ENCODE measurements around the gene CSF3. TPM values are rescaled to one million over a fixed set of nuclear protein-coding genes. Genes with fewer than 3 reads are reported as not detected.

The CSF3 gene
- total and polyA plus RNA-seq, 2 of the 13 experiments (the other 11 are each of a cell fraction or from before 2014, with no cell fraction given) = 0.09 TPM; not detected in 1

DNA sequence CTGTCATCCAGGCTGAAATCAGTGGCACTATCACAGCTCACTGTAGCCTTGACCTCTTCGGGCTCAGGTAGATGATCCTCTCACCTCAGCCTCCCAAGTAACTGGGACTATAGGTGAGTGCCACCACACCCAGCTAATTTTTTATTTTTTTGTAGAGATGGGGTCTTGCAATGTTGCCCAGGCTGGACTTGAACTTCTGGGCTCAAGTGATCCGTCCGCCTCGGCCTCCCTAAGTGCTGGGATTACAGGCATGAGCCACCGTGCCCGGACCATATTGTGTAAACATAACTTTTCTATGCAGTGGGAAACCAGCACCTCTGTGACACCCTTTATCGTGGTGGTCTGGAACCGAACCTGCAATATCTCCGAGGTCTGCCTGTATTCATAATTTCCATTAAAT lies 11.2 kb upstream of the CSF3 start:
- Histone ChIP-seq H2AFZ (ENCODE audit: low read length) (no peak overlapping the region), H3K4me2 (ENCODE audit: low read depth, low read length) (peak overlapping the region; percentile 64), H3K36me3 (replicated peaks in 1 of 2; ENCODE audit: control insufficient read depth in 1 of 2, insufficient read depth in 2 of 2, low read length in 2 of 2) (no peaks in the 10 kb centered on the region), H3K9ac (ENCODE audit: insufficient read depth, low read depth, low read length) (0 out of 2 replicates have a peak overlapping the region, but pooled peaks have one; percentile 3), H3K27me3 (ENCODE audit: control insufficient read depth in 1 of 2, insufficient read depth in 2 of 2, low read length in 2 of 2) (no peaks in the 10 kb centered on the region), H3K79me2 (ENCODE audit: insufficient read depth, low read length) (no peaks in the 10 kb centered on the region), H3K4me1 (ENCODE audit: insufficient read depth, low read length) (peaks cover 20% of the 10 kb centered on the region), H3K4me3 (replicated peaks in 1 of 3; ENCODE audit: insufficient read depth in 1 of 3, low read depth in 2 of 3, low read length in 3 of 3) (no peak overlapping the region), H3K9me3 (ENCODE audit: low read length) (no peaks in the 10 kb centered on the region), H3K27ac (ENCODE audit: extremely low read length, insufficient read depth, low read length) (no peak overlapping the region), H4K20me1 (ENCODE audit: insufficient read depth, low read length) (no peaks in the 10 kb centered on the region)
- ChIA-PET CTCF (ENCODE audit: low intra/inter-chr PET ratio, low total read pairs) (no interaction called here), POLR2A (no interaction called here)
- DNase-seq (ENCODE audit: low spot score) (no peak), ATAC-seq (no peak; the same call in 2 of the 3 replicates), FAIRE-seq (no peak)
- TF ChIP-seq, protein P1, sequence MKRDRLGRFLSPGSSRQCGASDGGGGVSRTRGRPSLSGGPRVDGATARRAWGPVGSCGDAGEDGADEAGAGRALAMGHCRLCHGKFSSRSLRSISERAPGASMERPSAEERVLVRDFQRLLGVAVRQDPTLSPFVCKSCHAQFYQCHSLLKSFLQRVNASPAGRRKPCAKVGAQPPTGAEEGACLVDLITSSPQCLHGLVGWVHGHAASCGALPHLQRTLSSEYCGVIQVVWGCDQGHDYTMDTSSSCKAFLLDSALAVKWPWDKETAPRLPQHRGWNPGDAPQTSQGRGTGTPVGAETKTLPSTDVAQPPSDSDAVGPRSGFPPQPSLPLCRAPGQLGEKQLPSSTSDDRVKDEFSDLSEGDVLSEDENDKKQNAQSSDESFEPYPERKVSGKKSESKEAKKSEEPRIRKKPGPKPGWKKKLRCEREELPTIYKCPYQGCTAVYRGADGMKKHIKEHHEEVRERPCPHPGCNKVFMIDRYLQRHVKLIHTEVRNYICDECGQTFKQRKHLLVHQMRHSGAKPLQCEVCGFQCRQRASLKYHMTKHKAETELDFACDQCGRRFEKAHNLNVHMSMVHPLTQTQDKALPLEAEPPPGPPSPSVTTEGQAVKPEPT (CRISPR knock-in tag; IDR thresholded peaks at IDR 0.05; ENCODE audit: low read depth) = no peak
- no peak for TF ChIP-seq ZNF572 (CRISPR knock-in tag; IDR thresholded peaks at IDR 0.05)
- no peak for TF ChIP-seq RAD51 (IDR thresholded peaks at IDR 0.05; ENCODE audit: borderline replicate concordance)
- TF ChIP-seq, protein P2, sequence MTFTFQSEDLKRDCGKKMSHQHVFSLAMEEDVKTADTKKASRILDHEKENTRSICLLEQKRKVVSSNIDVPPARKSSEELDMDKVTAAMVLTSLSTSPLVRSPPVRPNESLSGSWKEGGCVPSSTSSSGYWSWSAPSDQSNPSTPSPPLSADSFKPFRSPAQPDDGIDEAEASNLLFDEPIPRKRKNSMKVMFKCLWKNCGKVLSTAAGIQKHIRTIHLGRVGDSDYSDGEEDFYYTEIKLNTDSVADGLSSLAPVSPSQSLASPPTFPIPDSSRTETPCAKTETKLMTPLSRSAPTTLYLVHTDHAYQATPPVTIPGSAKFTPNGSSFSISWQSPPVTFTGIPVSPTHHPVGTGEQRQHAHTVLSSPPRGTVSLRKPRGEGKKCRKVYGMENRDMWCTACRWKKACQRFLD (CRISPR knock-in tag; IDR thresholded peaks at IDR 0.05; ENCODE audit: borderline replicate concordance) = no peak
- TF ChIP-seq, protein P3, sequence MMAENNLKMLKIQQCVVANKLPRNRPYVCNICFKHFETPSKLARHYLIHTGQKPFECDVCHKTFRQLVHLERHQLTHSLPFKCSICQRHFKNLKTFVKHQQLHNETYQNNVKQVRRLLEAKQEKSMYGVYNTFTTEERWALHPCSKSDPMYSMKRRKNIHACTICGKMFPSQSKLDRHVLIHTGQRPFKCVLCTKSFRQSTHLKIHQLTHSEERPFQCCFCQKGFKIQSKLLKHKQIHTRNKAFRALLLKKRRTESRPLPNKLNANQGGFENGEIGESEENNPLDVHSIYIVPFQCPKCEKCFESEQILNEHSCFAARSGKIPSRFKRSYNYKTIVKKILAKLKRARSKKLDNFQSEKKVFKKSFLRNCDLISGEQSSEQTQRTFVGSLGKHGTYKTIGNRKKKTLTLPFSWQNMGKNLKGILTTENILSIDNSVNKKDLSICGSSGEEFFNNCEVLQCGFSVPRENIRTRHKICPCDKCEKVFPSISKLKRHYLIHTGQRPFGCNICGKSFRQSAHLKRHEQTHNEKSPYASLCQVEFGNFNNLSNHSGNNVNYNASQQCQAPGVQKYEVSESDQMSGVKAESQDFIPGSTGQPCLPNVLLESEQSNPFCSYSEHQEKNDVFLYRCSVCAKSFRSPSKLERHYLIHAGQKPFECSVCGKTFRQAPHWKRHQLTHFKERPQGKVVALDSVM (CRISPR knock-in tag; IDR thresholded peaks at IDR 0.05) = 0 out of 2 replicates have a peak, but pooled peaks have one; percentile 23
- TF ChIP-seq, protein P4, sequence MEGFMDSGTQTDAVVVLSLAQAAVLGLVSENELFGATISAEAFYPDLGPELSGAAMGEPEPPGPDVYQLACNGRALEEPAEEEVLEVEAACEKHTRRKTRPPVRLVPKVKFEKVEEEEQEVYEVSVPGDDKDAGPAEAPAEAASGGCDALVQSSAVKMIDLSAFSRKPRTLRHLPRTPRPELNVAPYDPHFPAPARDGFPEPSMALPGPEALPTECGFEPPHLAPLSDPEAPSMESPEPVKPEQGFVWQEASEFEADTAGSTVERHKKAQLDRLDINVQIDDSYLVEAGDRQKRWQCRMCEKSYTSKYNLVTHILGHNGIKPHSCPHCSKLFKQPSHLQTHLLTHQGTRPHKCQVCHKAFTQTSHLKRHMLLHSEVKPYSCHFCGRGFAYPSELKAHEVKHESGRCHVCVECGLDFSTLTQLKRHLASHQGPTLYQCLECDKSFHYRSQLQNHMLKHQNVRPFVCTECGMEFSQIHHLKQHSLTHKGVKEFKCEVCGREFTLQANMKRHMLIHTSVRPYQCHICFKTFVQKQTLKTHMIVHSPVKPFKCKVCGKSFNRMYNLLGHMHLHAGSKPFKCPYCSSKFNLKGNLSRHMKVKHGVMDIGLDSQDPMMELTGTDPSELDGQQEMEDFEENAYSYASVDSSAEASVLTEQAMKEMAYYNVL (CRISPR knock-in tag; IDR thresholded peaks at IDR 0.05; ENCODE audit: borderline replicate concordance) = no peak
- no peak for TF ChIP-seq ZNF724P (CRISPR knock-in tag; IDR thresholded peaks at IDR 0.05; ENCODE audit: borderline replicate concordance)
- TF ChIP-seq ZBTB7A (CRISPR knock-in tag; IDR thresholded peaks at IDR 0.05) = no peak
- TF ChIP-seq IRX3 (CRISPR knock-in tag; IDR thresholded peaks at IDR 0.05; ENCODE audit: borderline replicate concordance, low read depth) = no peak
- TF ChIP-seq ZMYM3 (CRISPR knock-in tag; IDR thresholded peaks at IDR 0.05) = 0 out of 2 replicates have a peak, but pooled peaks have one; percentile 43
- TF ChIP-seq ZNF121 (CRISPR knock-in tag; IDR thresholded peaks at IDR 0.05) = peak; percentile 96
- TF ChIP-seq JDP2 (CRISPR knock-in tag; IDR thresholded peaks at IDR 0.05; ENCODE audit: borderline replicate concordance) = no peak
- TF ChIP-seq RBFOX2 (IDR thresholded peaks at IDR 0.05; ENCODE audit: low read depth, low read length) = no peak
- peak; percentile 31; the same call in 1 of the 2 replicates for TF ChIP-seq ZNF501 (CRISPR knock-in tag; IDR thresholded peaks at IDR 0.05)
- peak; percentile 20 for TF ChIP-seq ZNF883 (CRISPR knock-in tag; IDR thresholded peaks at IDR 0.05; ENCODE audit: not compliant biosample characterization)
- 19% methylated on average over 9 of the region's 9 CpGs for whole genome bisulfite sequencing (ENCODE audit: low lambda C conversion rate)
- intact Hi-C loops (cut with micrococcal nuclease; ENCODE audit: unreplicated experiment) = no loop called here
- BruUV-seq (replicated peaks) = no TSS peak
- in situ Hi-C loops (cut with HindIII; ENCODE audit: extremely low pct_ligation_motif_present, low pct_unique_long_range_greater_than_20kb) = no loop called here

Data from HepG2 (cell line).